Gastroesophageal sphincter (tissue), 3 donors: ENCODE data around the gene TRMT2A.

Experiments
- POLR2A ChIP-seq, 2 donors: fragments of 450-650 bp; IDR thresholded peaks; one replicate each; pipeline ENCODE4 v1.6.1; 2017; ENCODE audit warnings: antibody characterized with exemption in 2 of 2, mild to moderate bottlenecking in 2 of 2, moderate library complexity in 1 of 2
- TF ChIP-seq, protein P1 (sequence below), 4 experiments: fragments of 200-600 bp in 2 of 4; fragments of 450-650 bp in 2 of 4; sonication (generic) in 1 of 4; IDR thresholded peaks; one replicate each; pipeline ENCODE4 v1.5.1; 2017 to 2019; ENCODE audit warnings: antibody characterized with exemption in 4 of 4, mild to moderate bottlenecking in 2 of 4, moderate library complexity in 2 of 4

DNA sequence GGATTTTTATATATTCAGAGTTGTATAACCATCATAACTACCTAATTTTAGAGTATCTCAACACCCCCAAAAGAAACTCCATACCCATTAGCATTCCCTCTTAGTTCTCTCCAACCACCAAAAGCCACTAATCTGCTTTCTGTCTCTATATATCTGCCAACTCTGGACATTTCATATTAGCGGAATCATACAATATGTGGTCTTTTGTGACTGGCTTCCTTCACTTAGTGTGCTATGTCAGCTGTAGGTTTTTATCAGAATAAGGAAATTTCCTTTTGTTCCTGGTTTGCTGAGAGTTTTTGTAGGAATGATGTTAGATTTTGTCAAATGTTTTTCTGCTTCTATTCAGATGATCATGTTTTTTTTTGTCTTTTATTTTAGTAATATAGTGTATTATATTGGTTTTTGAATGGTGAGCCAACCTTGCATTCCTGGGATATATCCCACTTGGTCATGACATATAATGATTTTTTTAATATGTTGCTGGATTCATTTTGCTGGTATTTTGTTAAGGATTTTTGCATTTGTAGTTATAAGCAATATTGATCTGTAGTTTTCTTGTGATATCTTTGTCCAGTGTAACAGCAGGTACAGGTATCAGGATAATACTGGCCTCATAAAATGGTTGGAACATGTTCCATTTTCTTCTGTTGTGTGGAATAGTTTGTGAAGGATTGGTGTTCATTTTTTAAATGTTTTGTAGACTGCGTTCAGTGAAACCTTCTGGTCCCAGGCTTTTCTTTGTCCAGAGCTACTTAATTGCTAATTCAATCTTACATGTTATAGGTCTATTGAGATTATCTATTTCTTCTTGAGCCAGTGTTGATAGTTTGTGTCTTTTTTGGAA is 20.2 kb downstream of the TRMT2A start:
- TF ChIP-seq, protein P1, sequence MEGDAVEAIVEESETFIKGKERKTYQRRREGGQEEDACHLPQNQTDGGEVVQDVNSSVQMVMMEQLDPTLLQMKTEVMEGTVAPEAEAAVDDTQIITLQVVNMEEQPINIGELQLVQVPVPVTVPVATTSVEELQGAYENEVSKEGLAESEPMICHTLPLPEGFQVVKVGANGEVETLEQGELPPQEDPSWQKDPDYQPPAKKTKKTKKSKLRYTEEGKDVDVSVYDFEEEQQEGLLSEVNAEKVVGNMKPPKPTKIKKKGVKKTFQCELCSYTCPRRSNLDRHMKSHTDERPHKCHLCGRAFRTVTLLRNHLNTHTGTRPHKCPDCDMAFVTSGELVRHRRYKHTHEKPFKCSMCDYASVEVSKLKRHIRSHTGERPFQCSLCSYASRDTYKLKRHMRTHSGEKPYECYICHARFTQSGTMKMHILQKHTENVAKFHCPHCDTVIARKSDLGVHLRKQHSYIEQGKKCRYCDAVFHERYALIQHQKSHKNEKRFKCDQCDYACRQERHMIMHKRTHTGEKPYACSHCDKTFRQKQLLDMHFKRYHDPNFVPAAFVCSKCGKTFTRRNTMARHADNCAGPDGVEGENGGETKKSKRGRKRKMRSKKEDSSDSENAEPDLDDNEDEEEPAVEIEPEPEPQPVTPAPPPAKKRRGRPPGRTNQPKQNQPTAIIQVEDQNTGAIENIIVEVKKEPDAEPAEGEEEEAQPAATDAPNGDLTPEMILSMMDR (IDR thresholded peaks at IDR 0.05), result no peak
- TF ChIP-seq POLR2A (IDR thresholded peaks at IDR 0.05), result no peak
